Measurements from ENCODE around the gene HTR3E. TPM values are rescaled to one million over a fixed set of nuclear protein-coding genes. Genes with fewer than 3 reads are reported as not detected.

The HTR3E gene
- total and polyA plus RNA-seq, 2 of the 13 experiments (the other 11 are each of a cell fraction or from before 2014, with no cell fraction given), result not detected

DNA sequence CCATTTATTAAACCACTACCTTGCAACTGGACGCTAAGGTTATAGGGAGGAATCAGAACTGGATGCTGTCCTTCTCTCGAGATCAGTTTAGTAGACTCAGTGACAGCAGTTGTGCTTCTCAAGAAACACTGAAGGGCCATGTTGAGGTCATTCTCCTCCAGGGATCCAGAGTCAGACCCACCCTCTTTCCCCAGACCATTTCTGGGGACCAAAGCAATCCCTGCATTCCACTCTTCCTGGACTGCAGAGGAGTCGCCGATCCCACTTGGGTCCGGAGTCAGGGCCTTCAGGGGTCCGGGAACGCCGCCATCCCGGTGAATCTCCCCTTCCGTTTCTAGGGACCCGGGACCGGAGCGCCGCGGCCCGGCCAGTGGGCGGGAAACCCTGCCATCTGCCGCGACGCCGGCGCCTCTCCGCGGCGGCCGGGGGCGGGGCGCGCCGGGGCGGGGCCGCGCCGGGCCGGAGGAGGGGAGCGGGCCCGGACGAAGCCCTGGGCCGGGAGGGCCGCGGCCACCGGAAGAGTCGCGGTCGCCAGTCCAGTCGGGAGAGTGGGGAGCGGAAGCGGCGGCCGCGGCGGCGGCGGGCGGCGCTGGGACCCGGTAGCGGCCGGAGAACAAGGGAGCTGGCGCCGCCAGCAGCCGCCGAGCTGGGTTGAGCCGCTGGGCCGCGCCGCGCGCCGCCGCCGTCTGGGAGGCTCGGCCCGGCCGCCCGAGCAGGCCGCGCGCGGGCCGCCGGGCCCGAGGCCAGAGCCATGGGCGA lies 58.2 kb downstream of the HTR3E start, which contains the start of gene DVL3 (continued):
- TF ChIP-seq SP5 (CRISPR knock-in tag; IDR thresholded peaks at IDR 0.05; ENCODE audit: borderline replicate concordance, low read depth), result peak; percentile 64; the same call in 1 of the 2 replicates
- TF ChIP-seq, protein P1, sequence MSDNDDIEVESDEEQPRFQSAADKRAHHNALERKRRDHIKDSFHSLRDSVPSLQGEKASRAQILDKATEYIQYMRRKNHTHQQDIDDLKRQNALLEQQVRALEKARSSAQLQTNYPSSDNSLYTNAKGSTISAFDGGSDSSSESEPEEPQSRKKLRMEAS (IDR thresholded peaks at IDR 0.05), result peak; percentile 49; the same call in 1 of the 2 replicates
- TF ChIP-seq, protein P2, sequence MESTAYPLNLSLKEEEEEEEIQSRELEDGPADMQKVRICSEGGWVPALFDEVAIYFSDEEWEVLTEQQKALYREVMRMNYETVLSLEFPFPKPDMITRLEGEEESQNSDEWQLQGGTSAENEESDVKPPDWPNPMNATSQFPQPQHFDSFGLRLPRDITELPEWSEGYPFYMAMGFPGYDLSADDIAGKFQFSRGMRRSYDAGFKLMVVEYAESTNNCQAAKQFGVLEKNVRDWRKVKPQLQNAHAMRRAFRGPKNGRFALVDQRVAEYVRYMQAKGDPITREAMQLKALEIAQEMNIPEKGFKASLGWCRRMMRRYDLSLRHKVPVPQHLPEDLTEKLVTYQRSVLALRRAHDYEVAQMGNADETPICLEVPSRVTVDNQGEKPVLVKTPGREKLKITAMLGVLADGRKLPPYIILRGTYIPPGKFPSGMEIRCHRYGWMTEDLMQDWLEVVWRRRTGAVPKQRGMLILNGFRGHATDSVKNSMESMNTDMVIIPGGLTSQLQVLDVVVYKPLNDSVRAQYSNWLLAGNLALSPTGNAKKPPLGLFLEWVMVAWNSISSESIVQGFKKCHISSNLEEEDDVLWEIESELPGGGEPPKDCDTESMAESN (CRISPR knock-in tag; conservative IDR thresholded peaks at IDR 0.05), result no peak

DNA sequence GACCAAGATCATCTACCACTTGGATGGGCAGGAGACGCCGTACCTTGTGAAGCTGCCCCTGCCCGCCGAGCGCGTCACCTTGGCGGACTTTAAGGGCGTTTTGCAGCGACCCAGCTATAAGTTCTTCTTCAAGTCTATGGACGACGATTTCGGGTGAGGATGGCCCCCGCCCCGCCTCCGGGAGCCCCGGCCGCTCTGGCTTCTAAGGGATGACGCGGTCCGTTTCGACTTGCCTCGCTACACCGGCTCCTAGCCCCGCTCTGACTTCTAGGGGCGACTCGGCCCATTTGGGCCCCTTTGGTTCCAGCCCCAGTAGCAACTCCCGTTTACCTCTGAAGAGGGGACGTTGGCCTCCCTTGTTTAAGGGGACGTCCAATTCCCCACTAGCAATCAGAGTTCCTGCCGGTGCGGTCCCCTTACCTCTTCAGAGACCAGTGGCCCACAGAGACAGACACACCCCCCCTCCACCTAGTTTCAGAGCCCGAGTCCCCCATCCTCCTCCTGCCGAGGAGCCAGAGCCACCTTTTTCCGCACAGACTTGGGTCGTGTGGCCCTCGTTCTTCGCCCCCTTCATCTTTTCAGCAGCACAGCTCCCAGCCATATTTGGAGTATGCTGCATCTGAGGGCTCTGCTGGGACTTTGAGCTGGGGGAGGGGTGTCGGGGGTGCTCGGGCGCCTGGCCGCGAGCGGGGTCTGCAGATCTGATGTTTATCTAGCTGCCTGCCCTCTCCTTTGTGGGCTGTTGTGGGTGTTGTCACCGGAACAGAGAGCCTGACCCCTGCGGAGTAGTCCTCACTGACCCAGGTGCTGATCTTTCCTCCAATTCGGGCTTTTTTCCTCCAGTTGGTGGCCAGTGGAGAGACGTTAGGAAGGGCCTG lies 59.0 kb downstream of the HTR3E start:
- H3K9ac ChIP-seq (ENCODE audit: insufficient read depth, low read depth, low read length), result peak overlapping the region; percentile 97
- peaks cover 24% of the 10 kb centered on the region for H4K20me1 ChIP-seq (ENCODE audit: insufficient read depth, low read length)
- TSS peak; percentile 84 for BruUV-seq (replicated peaks)
- H3K9me3 ChIP-seq (ENCODE audit: low read length), result no peaks in the 10 kb centered on the region
- peak; percentile 68 for DNase-seq (ENCODE audit: low spot score)
- no peak overlapping the region for H2AFZ ChIP-seq (ENCODE audit: low read length)
- peak; percentile 79 for ATAC-seq
- peak overlapping the region; percentile 96 for H3K27ac ChIP-seq (ENCODE audit: extremely low read length, insufficient read depth, low read length)
- peaks cover 45% of the 10 kb centered on the region for H3K4me1 ChIP-seq (ENCODE audit: insufficient read depth, low read length)
- H3K27me3 ChIP-seq (ENCODE audit: control insufficient read depth in 1 of 2, insufficient read depth in 2 of 2, low read length in 2 of 2), result no peaks in the 10 kb centered on the region; a peak in 1 of 5 replicates
- WGBS (ENCODE audit: low lambda C conversion rate), result 0% methylated on average over 25 of the region's 47 CpGs
- in situ Hi-C loops (cut with HindIII; ENCODE audit: extremely low pct_ligation_motif_present, low pct_unique_long_range_greater_than_20kb), result loop anchor here (5.0 kb wide), 1 partner anchor 91 kb away; the partner anchor contains the start of genes ALG3 and EEF1AKMT4
- peak overlapping the region; percentile 77 to 100 (median 99) for H3K4me3 ChIP-seq (replicated peaks in 1 of 3; ENCODE audit: insufficient read depth in 1 of 3, low read depth in 2 of 3, low read length in 3 of 3)
- peak; percentile 34 for FAIRE-seq
- H3K79me2 ChIP-seq (ENCODE audit: insufficient read depth, low read length), result peaks cover 48% of the 10 kb centered on the region
- H3K4me2 ChIP-seq (ENCODE audit: low read depth, low read length), result peak overlapping the region; percentile 92
- H3K36me3 ChIP-seq (replicated peaks in 1 of 2; ENCODE audit: control insufficient read depth in 1 of 2, insufficient read depth in 2 of 2, low read length in 2 of 2), result peaks cover 0 to 3% of the 10 kb centered on the region in 2 experiments; a peak in 2 of 5 replicates
- intact Hi-C loops (cut with micrococcal nuclease; ENCODE audit: unreplicated experiment), result loop anchor here (2.0 kb wide), 2 partner anchors 19 to 93 kb away; partner anchors contain the start of genes ALG3, AP2M1 and EEF1AKMT4
- ChIA-PET POLR2A (interaction anchor here (0.8 to 3.1 kb wide), 15 partner anchors 9 to 181 kb away, joined by 3 to 28 read pairs (median 4); partner anchors contain the start of genes ABCC5, ABCF3, AP2M1 and EIF2B5), CTCF (ENCODE audit: low intra/inter-chr PET ratio, low total read pairs) (no interaction called here)
- TF ChIP-seq, protein P3, sequence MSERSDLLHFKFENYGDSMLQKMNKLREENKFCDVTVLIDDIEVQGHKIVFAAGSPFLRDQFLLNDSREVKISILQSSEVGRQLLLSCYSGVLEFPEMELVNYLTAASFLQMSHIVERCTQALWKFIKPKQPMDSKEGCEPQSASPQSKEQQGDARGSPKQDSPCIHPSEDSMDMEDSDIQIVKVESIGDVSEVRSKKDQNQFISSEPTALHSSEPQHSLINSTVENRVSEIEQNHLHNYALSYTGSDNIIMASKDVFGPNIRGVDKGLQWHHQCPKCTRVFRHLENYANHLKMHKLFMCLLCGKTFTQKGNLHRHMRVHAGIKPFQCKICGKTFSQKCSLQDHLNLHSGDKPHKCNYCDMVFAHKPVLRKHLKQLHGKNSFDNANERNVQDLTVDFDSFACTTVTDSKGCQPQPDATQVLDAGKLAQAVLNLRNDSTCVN (CRISPR knock-in tag; IDR thresholded peaks at IDR 0.05; ENCODE audit: borderline replicate concordance), result no peak
- TF ChIP-seq, protein P4, sequence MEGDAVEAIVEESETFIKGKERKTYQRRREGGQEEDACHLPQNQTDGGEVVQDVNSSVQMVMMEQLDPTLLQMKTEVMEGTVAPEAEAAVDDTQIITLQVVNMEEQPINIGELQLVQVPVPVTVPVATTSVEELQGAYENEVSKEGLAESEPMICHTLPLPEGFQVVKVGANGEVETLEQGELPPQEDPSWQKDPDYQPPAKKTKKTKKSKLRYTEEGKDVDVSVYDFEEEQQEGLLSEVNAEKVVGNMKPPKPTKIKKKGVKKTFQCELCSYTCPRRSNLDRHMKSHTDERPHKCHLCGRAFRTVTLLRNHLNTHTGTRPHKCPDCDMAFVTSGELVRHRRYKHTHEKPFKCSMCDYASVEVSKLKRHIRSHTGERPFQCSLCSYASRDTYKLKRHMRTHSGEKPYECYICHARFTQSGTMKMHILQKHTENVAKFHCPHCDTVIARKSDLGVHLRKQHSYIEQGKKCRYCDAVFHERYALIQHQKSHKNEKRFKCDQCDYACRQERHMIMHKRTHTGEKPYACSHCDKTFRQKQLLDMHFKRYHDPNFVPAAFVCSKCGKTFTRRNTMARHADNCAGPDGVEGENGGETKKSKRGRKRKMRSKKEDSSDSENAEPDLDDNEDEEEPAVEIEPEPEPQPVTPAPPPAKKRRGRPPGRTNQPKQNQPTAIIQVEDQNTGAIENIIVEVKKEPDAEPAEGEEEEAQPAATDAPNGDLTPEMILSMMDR (CRISPR knock-in tag; IDR thresholded peaks at IDR 0.05), result 0 out of 2 replicates have a peak, but pooled peaks have one; percentile 4
- no peak for TF ChIP-seq ZZZ3 (CRISPR knock-in tag; IDR thresholded peaks at IDR 0.05; ENCODE audit: borderline replicate concordance)
- no peak for TF ChIP-seq HMG20B (CRISPR knock-in tag; conservative IDR thresholded peaks at IDR 0.05)
- TF ChIP-seq, protein P5, sequence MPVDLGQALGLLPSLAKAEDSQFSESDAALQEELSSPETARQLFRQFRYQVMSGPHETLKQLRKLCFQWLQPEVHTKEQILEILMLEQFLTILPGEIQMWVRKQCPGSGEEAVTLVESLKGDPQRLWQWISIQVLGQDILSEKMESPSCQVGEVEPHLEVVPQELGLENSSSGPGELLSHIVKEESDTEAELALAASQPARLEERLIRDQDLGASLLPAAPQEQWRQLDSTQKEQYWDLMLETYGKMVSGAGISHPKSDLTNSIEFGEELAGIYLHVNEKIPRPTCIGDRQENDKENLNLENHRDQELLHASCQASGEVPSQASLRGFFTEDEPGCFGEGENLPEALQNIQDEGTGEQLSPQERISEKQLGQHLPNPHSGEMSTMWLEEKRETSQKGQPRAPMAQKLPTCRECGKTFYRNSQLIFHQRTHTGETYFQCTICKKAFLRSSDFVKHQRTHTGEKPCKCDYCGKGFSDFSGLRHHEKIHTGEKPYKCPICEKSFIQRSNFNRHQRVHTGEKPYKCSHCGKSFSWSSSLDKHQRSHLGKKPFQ (CRISPR knock-in tag; IDR thresholded peaks at IDR 0.05; ENCODE audit: insufficient replicate concordance), result peak; percentile 29

All from HepG2 (cell line).